GM20000 (cell line): ENCODE measurements around the gene HSPA8.

Experiments used
- DNase-seq: peaks from one replicate; pipeline ENCODE4 v3.0.0; 2012; ENCODE audit warnings: low spot score
- TF ChIP-seq, protein P1 (sequence below): IDR thresholded peaks from 2 replicates; pipeline ENCODE4 v1.5.1; 2012; ENCODE audit warnings: mild to moderate bottlenecking, control low read depth; ENCODE audit errors: extremely low read depth, missing control alignments

HSPA8 gene

DNA sequence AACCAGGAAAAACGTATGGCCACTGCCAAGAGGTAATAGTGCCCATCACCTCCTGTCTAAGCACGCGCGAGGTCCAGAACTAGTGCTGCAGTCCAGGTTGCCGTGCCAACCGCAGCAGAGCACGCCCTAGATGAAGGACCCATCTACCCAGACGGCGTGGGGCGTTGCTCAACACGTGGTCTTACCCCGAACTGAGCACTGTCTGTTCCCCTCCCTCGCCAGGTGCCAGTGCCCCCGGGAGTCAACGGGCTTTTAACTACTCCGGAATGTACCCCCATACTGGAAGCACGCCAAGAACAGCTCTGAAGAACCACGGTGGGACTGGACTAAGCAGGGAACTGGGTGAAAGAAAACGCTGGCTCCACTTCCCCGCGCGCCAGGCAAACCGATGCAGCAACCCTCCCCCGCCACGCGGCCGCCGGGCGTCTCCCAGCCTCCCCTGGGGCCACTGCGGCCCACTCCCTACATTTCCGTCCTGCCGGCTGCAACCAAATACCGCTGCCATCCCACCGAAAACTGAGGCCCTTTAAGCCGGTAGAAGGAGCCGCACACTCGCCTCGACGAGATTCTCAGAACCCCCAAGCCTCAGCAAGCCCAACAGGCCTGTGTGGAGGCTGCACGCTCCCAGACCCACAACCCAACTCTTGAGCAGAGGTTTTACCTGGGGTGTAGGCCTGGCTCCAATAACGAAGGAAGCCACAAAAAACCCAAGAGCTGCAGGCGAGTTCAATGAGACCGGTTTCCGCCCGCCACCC lies at the start of gene HSPA8:
Gene HSPA8 (minus strand): TSS at position 734 of the 755 bp plus-strand sequence. CDS start 812 bp downstream, outside the sequence.
- no peak for DNase-seq
- TF ChIP-seq, protein P1, sequence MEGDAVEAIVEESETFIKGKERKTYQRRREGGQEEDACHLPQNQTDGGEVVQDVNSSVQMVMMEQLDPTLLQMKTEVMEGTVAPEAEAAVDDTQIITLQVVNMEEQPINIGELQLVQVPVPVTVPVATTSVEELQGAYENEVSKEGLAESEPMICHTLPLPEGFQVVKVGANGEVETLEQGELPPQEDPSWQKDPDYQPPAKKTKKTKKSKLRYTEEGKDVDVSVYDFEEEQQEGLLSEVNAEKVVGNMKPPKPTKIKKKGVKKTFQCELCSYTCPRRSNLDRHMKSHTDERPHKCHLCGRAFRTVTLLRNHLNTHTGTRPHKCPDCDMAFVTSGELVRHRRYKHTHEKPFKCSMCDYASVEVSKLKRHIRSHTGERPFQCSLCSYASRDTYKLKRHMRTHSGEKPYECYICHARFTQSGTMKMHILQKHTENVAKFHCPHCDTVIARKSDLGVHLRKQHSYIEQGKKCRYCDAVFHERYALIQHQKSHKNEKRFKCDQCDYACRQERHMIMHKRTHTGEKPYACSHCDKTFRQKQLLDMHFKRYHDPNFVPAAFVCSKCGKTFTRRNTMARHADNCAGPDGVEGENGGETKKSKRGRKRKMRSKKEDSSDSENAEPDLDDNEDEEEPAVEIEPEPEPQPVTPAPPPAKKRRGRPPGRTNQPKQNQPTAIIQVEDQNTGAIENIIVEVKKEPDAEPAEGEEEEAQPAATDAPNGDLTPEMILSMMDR = no peak

DNA sequence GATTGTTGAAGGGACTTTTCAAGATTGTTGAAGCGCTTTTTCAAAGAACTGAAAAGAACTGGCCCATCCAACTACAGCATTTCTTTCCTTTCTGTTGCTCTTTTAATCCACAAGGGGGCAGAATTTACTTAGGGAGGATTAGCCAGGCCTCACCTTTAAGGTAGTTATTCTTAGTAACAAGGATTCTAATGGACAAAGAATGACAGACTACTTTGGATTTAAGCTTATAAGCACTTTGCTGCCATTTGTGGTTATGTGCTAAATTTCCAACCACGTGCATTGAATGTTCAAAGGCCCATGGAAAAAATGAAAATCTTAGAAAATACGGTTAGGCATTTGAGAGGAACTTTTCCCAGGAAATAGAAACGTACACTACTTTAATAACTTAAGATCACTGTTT lies 49.5 kb upstream of the HSPA8 start:
- TF ChIP-seq, protein P1 = peak; percentile 38
- peak; percentile 66 for DNase-seq

GRCh38 chr11:123110397-123110796 lies 48.5 kb upstream of the HSPA8 start:
- TF ChIP-seq, protein P1 = no peak
- DNase-seq = no peak

DNA sequence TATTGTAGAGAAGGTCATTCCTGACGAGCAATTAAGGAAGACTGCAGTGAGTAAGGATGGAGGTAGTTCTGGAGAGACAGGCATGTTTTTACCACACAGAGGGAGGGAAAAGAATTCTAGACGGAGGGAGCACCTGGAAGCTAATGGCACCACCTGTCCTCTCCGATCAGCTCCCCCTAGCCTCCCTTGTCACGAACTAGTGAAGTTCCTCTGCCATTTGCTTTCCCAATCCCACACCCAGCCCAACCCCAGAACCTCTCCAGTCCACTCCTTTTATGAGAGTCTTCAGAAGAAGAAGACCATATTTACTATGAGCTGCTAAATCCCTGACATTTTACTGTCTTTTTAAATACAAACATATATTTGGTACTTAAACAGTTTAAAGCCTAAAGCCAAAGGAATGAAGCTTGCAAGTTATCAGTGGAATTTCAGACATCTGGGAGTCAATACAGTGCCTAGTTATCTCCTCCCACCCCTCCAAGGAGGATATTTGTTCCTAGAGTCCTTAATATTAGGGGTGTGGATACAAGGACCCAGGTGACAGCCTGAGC lies 46.1 kb upstream of the HSPA8 start:
- no peak for DNase-seq
- TF ChIP-seq, protein P1 = no peak

GRCh38 chr11:123104697-123105096 lies 42.8 kb upstream of the HSPA8 start:
- DNase-seq = no peak
- TF ChIP-seq, protein P1 = no peak

GRCh38 chr11:123103326-123103980 lies 41.5 kb upstream of the HSPA8 start:
- TF ChIP-seq, protein P1 = no peak
- DNase-seq = peak; percentile 16
